CD4-positive, alpha-beta T cell treated with Interleukin-1 beta for 1 hour (primary cell): ENCODE data around the gene RPL12.
"Not testable (repeated sequence)": the region's sequence is repeated elsewhere in the genome, so short reads cannot be mapped to it uniquely, and the experiment has no call there.

Experiments used
- DNase-seq, 2 donors: peaks; one replicate each; pipeline ENCODE4 v3.0.0-alpha.2; 2020 to 2022

The RPL12 gene

GRCh38 chr9:127466407-127466917, 15.3 kb upstream of the RPL12 start:
- not testable (repeated sequence) for DNase-seq

GRCh38 chr9:127463911-127464310, 12.7 kb upstream of the RPL12 start:
- no peak for DNase-seq

- DNase-seq: no peak
These were observed 12.2 kb upstream of the RPL12 start for GRCh38 chr9:127463382-127463781.

GRCh38 chr9:127458921-127459320, 7.7 kb upstream of the RPL12 start:
- DNase-seq: no peak

- DNase-seq: no peak
These were observed 6.1 kb upstream of the RPL12 start for GRCh38 chr9:127457191-127457878.

- peak; percentile 21 to 35 for DNase-seq
These were observed 4.3 kb upstream of the RPL12 start for GRCh38 chr9:127455324-127455992.

GRCh38 chr9:127452691-127453090, 1.5 kb upstream of the RPL12 start:
- no peak for DNase-seq

GRCh38 chr9:127451858-127452656, 851 bp upstream of the RPL12 start:
- peak; percentile 43 to 45 for DNase-seq

GRCh38 chr9:127451608-127451857, 327 bp upstream of the RPL12 start:
- DNase-seq: no peak

GRCh38 chr9:127450243-127450760, 904 bp downstream of the RPL12 start:
- no peak for DNase-seq

- DNase-seq: no peak
These were observed 1.8 kb downstream of the RPL12 start for GRCh38 chr9:127449332-127449966.

GRCh38 chr9:127448112-127448805, 2.9 kb downstream of the RPL12 start:
- DNase-seq: no peak

- DNase-seq: no peak
These were observed 3.6 kb downstream of the RPL12 start for GRCh38 chr9:127447416-127448111.

GRCh38 chr9:127446713-127447415, 4.3 kb downstream of the RPL12 start:
- no peak for DNase-seq

- DNase-seq: no peak
These were observed 5.1 kb downstream of the RPL12 start for GRCh38 chr9:127445851-127446712.

- DNase-seq: no peak
These were observed 6.0 kb downstream of the RPL12 start for GRCh38 chr9:127444921-127445850.

GRCh38 chr9:127444283-127444920, 6.8 kb downstream of the RPL12 start:
- DNase-seq: no peak

GRCh38 chr9:127438394-127438793, 12.8 kb downstream of the RPL12 start:
- DNase-seq: no peak
